ENCODE measurements around the gene BMPR1A.

BMPR1A gene

DNA sequence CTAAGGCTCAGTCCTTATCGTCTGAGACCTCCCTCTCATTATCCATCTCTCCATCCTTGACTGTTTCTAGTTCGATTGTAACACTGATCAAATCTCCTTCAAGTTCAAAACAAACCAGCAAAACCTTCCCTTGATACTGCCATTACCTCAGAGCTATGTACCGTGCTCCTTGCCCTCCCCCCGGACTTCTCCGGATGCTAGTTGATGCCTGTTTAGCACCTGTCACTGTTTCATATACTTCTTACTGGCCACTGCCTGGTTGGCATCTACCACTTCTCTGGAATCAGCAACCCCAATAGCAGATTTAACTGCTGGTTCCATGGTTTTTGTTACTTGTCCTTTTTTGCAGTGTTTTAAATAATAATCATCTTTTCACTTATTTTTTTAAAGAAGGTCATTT, 64.1 kb downstream of the BMPR1A start:
- no peak overlapping the region for H3K4me3 ChIP-seq (ENCODE audit: low read depth, low read length)
- no peak for DNase-seq (ENCODE audit: low read depth, low spot score)
- ChIA-PET CTCF (interaction anchor here (0.8 to 1.0 kb wide), 2 partner anchors 14 to 52 kb away, joined by 3 to 4 read pairs; no protein-coding TSS in a partner anchor), POLR2A (interaction anchor here (0.7 kb wide), 1 partner anchor 31 kb away, joined by 5 read pairs; no protein-coding TSS in a partner anchor)
- TF ChIP-seq, protein P1, sequence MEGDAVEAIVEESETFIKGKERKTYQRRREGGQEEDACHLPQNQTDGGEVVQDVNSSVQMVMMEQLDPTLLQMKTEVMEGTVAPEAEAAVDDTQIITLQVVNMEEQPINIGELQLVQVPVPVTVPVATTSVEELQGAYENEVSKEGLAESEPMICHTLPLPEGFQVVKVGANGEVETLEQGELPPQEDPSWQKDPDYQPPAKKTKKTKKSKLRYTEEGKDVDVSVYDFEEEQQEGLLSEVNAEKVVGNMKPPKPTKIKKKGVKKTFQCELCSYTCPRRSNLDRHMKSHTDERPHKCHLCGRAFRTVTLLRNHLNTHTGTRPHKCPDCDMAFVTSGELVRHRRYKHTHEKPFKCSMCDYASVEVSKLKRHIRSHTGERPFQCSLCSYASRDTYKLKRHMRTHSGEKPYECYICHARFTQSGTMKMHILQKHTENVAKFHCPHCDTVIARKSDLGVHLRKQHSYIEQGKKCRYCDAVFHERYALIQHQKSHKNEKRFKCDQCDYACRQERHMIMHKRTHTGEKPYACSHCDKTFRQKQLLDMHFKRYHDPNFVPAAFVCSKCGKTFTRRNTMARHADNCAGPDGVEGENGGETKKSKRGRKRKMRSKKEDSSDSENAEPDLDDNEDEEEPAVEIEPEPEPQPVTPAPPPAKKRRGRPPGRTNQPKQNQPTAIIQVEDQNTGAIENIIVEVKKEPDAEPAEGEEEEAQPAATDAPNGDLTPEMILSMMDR (IDR thresholded peaks at IDR 0.05; ENCODE audit: insufficient read depth, low read length, missing control alignments) = no peak

DNA sequence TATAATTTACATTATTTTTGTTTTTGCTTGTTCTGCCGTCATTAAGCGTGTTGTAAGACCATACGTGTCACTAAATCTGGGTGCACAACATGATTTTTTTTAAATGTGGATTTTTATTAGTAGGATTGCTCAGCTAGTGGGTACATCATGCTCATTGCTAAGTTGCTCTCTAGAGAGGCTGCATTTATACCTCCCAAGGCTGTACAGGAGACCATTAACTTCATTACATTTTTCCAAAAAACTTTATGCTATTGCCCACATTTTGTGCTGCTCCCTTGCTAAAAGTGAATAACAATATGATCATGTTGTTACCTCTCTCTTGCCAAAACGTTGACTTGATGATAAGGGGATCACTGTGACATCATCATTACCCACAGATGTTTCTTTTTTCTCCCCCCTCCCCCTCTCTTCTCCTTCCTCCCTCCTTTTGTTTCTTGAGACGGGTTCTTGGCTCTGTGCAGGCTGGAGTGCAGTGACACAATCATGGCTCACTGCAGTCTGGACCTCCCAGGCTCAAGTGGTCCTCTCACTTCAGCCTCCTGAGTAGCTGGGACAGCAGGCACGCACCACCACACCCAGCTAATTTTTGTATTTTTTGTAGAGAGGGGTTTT, 65.1 kb downstream of the BMPR1A start:
- no peak overlapping the region for H3K4me3 ChIP-seq (ENCODE audit: low read depth, low read length)
- ChIA-PET CTCF (interaction anchor here (0.6 to 1.0 kb wide), 4 partner anchors 13 to 67 kb away, joined by 3 to 4 read pairs (median 4); no protein-coding TSS in a partner anchor), POLR2A (no interaction called here)
- no peak for DNase-seq (ENCODE audit: low read depth, low spot score)
- TF ChIP-seq, protein P1 (IDR thresholded peaks at IDR 0.05; ENCODE audit: insufficient read depth, low read length, missing control alignments) = no peak

DNA sequence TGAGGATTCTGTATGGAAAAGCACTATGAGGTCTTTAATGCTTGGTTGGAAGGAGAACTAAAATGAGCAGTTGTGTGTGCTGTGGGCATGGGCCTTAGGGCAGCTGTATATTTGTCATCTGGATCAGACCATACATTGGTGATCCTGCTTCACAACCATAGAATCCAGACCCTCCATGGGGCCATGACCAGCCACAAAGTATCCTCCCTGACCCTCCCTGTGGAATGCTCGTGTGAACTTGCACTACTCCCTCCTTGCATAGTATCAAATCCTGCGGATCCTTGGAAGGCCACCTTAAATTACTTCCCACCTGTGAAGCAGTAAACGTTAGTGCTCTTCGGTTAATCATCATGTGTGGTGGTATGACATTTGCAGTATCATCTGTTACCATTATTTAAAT, 67.1 kb downstream of the BMPR1A start:
- POLR2A ChIA-PET = no interaction called here
- H3K4me3 ChIP-seq (ENCODE audit: low read depth, low read length) = no peak overlapping the region
- DNase-seq (ENCODE audit: low read depth, low spot score) = no peak
- CTCF ChIA-PET = no interaction called here
- TF ChIP-seq, protein P1 (IDR thresholded peaks at IDR 0.05; ENCODE audit: insufficient read depth, low read length, missing control alignments) = no peak

DNA sequence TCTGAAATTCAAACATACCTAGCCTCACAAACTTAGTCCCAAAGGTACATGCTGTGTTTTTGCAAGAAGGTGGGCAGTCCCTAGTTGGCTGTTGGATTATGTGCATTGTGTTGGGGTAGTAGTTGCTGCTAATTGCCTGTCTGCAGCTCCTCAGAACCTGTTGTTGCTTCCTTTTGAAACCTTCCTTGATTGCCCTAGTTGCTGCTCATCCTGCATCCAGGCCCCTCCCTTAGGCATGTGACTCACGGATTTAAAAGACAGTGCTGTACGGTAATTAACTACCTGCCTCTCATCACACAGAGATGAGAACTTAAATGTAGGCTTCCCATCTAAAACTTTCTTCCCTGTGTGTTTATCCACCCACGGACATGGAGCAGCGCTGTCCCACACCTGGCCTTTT, 67.7 kb downstream of the BMPR1A start:
- TF ChIP-seq, protein P1 (IDR thresholded peaks at IDR 0.05; ENCODE audit: insufficient read depth, low read length, missing control alignments) = no peak
- DNase-seq (ENCODE audit: low read depth, low spot score) = no peak
- H3K4me3 ChIP-seq (ENCODE audit: low read depth, low read length) = no peak overlapping the region
- POLR2A ChIA-PET = no interaction called here
- CTCF ChIA-PET = no interaction called here

DNA sequence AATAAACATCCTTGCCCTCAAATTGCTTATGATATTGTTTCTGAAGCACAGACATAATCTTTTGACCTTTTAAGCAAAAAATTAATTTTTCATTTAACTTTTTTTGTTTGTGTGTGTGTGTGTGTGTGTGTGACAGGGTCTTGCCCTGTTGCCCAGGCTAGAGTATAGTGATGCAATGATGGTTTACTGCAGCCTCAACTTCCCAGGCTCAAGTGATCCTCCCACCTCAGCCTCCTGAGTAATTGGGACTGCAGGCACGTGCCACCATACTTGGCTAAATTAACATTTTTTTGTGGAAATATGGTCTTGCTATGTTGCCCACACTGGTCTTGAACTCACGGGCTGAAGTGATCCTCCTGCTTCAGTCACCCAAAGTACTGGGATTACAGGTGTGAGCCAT, 68.9 kb downstream of the BMPR1A start:
- TF ChIP-seq, protein P1 (IDR thresholded peaks at IDR 0.05; ENCODE audit: insufficient read depth, low read length, missing control alignments) = no peak
- CTCF ChIA-PET = no interaction called here
- no peak for DNase-seq (ENCODE audit: low read depth, low spot score)
- H3K4me3 ChIP-seq (ENCODE audit: low read depth, low read length) = no peak overlapping the region
- POLR2A ChIA-PET = no interaction called here

DNA sequence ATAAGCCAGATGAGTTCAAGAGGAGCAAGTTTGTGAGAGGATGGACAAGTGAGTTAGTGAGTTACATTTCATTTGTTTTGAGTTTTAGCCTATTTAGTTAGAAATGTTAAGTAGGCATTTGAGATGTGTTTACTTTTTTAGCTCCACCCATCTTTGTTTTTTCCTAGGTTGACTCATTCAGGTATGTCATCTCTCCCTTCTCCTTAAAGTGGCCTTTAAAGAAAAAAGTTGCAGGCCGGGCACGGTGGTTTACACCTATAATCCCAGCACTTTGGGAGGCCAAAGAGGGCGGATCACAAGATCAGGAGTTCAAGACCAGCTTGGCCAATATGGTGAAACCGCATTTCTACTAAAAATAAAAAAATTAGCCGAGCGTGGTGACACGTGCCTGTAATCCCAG, 71.2 kb downstream of the BMPR1A start:
- CTCF ChIA-PET = no interaction called here
- TF ChIP-seq, protein P1 (IDR thresholded peaks at IDR 0.05; ENCODE audit: insufficient read depth, low read length, missing control alignments) = no peak
- POLR2A ChIA-PET = no interaction called here

More for the DNA sequence above, 71.2 kb downstream of the BMPR1A start:
- DNase-seq (ENCODE audit: low read depth, low spot score) = no peak
- H3K4me3 ChIP-seq (ENCODE audit: low read depth, low read length) = no peak overlapping the region
